ENCODE measurements around the gene PLAU.

DNA sequence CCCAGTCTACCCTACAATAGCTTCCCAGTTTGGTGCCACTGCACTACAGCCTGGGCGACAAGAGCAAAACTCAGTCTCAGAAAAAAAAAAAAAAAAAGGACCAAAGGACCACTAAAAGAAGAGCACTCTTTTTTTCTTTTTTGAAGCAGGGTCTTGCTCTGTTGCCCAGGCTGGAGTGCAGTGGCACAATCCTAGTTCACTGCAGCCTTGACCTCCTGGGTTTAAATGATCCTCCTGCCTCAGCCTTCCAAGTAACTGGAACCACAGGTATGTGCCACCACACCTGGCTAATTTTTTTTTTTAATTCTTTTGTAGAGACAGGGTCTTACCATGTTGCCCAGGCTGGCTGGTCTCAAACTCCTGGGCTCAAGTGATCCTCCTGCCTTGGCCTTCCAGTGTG is 14.0 kb downstream of the PLAU start:
- TF ChIP-seq TARDBP (IDR thresholded peaks at IDR 0.05) (no peak), NFRKB (IDR thresholded peaks at IDR 0.05) (no peak), FOXM1 (IDR thresholded peaks at IDR 0.05; ENCODE audit: borderline replicate concordance) (no peak), SUZ12 (IDR thresholded peaks at IDR 0.05) (no peak), BHLHE40 (IDR thresholded peaks at IDR 0.05; ENCODE audit: borderline replicate concordance) (no peak), SP1 (IDR thresholded peaks at IDR 0.05) (no peak), ELF4 (IDR thresholded peaks at IDR 0.05) (no peak), HDGF (IDR thresholded peaks at IDR 0.05; ENCODE audit: borderline replicate concordance) (no peak), ARNT (IDR thresholded peaks at IDR 0.05) (no peak), CTBP1 (IDR thresholded peaks at IDR 0.05; ENCODE audit: borderline replicate concordance) (no peak)
- TF ChIP-seq, protein P1, sequence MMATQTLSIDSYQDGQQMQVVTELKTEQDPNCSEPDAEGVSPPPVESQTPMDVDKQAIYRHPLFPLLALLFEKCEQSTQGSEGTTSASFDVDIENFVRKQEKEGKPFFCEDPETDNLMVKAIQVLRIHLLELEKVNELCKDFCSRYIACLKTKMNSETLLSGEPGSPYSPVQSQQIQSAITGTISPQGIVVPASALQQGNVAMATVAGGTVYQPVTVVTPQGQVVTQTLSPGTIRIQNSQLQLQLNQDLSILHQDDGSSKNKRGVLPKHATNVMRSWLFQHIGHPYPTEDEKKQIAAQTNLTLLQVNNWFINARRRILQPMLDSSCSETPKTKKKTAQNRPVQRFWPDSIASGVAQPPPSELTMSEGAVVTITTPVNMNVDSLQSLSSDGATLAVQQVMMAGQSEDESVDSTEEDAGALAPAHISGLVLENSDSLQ (IDR thresholded peaks at IDR 0.05), result no peak

All from HEK293T (cell line).